ENCODE data around the gene FBXO9.

FBXO9 gene

GRCh38 chr6:53130569-53131290 is 65.5 kb downstream of the FBXO9 start:
- H3K4me3 ChIP-seq (ENCODE audit: low read depth, low read length), result no peak overlapping the region
- no peaks in the 10 kb centered on the region for H3K79me2 ChIP-seq (ENCODE audit: control insufficient read depth, insufficient read depth, low read length, unreplicated experiment)
- no peak overlapping the region for H3K27ac ChIP-seq (ENCODE audit: low read depth, low read length)
- H3K4me1 ChIP-seq (ENCODE audit: control insufficient read depth, insufficient read depth, low read length, unreplicated experiment), result no peaks in the 10 kb centered on the region
- H2AFZ ChIP-seq (ENCODE audit: low read length, unreplicated experiment), result no peak overlapping the region
- H3K36me3 ChIP-seq (ENCODE audit: insufficient read depth, low read length), result no peaks in the 10 kb centered on the region
- peaks cover 57% of the 10 kb centered on the region for H3K27me3 ChIP-seq (ENCODE audit: insufficient read depth, low read length)

- Histone ChIP-seq H3K27ac (ENCODE audit: low read depth, low read length) (no peak overlapping the region), H3K27me3 (ENCODE audit: insufficient read depth, low read length) (peaks cover 36% of the 10 kb centered on the region), H3K4me1 (ENCODE audit: control insufficient read depth, insufficient read depth, low read length, unreplicated experiment) (no peaks in the 10 kb centered on the region), H3K36me3 (ENCODE audit: insufficient read depth, low read length) (no peaks in the 10 kb centered on the region), H3K4me3 (ENCODE audit: low read depth, low read length) (no peak overlapping the region), H2AFZ (ENCODE audit: low read length, unreplicated experiment) (no peak overlapping the region), H3K79me2 (ENCODE audit: control insufficient read depth, insufficient read depth, low read length, unreplicated experiment) (no peaks in the 10 kb centered on the region)
Measured at GRCh38 chr6:53133961-53134360, 68.8 kb downstream of the FBXO9 start.

- Histone ChIP-seq H3K27me3 (ENCODE audit: insufficient read depth, low read length) (peaks cover 28% of the 10 kb centered on the region), H3K4me1 (ENCODE audit: control insufficient read depth, insufficient read depth, low read length, unreplicated experiment) (no peaks in the 10 kb centered on the region), H3K4me3 (ENCODE audit: low read depth, low read length) (no peak overlapping the region), H3K79me2 (ENCODE audit: control insufficient read depth, insufficient read depth, low read length, unreplicated experiment) (no peaks in the 10 kb centered on the region), H3K36me3 (ENCODE audit: insufficient read depth, low read length) (no peaks in the 10 kb centered on the region), H3K27ac (ENCODE audit: low read depth, low read length) (no peak overlapping the region), H2AFZ (ENCODE audit: low read length, unreplicated experiment) (no peak overlapping the region)
Measured at GRCh38 chr6:53134601-53135235, 69.5 kb downstream of the FBXO9 start.

GRCh38 chr6:53136000-53136609 is 70.9 kb downstream of the FBXO9 start:
- H3K36me3 ChIP-seq (ENCODE audit: insufficient read depth, low read length), result no peaks in the 10 kb centered on the region
- H3K27ac ChIP-seq (ENCODE audit: low read depth, low read length), result no peak overlapping the region
- H3K4me1 ChIP-seq (ENCODE audit: control insufficient read depth, insufficient read depth, low read length, unreplicated experiment), result no peaks in the 10 kb centered on the region
- H3K27me3 ChIP-seq (ENCODE audit: insufficient read depth, low read length), result peaks cover 23% of the 10 kb centered on the region
- H3K79me2 ChIP-seq (ENCODE audit: control insufficient read depth, insufficient read depth, low read length, unreplicated experiment), result no peaks in the 10 kb centered on the region
- no peak overlapping the region for H3K4me3 ChIP-seq (ENCODE audit: low read depth, low read length)
- H2AFZ ChIP-seq (ENCODE audit: low read length, unreplicated experiment), result no peak overlapping the region

- Histone ChIP-seq H3K4me3 (ENCODE audit: low read depth, low read length) (no peak overlapping the region), H3K27me3 (ENCODE audit: insufficient read depth, low read length) (peaks cover 30% of the 10 kb centered on the region), H3K27ac (ENCODE audit: low read depth, low read length) (no peak overlapping the region), H2AFZ (ENCODE audit: low read length, unreplicated experiment) (no peak overlapping the region), H3K79me2 (ENCODE audit: control insufficient read depth, insufficient read depth, low read length, unreplicated experiment) (no peaks in the 10 kb centered on the region), H3K36me3 (ENCODE audit: insufficient read depth, low read length) (no peaks in the 10 kb centered on the region), H3K4me1 (ENCODE audit: control insufficient read depth, insufficient read depth, low read length, unreplicated experiment) (no peaks in the 10 kb centered on the region)
Measured at GRCh38 chr6:53139841-53140413, 74.7 kb downstream of the FBXO9 start.

GRCh38 chr6:53142810-53143209 is 77.6 kb downstream of the FBXO9 start:
- Histone ChIP-seq H3K4me1 (ENCODE audit: control insufficient read depth, insufficient read depth, low read length, unreplicated experiment) (no peaks in the 10 kb centered on the region), H3K79me2 (ENCODE audit: control insufficient read depth, insufficient read depth, low read length, unreplicated experiment) (no peaks in the 10 kb centered on the region), H3K27ac (ENCODE audit: low read depth, low read length) (no peak overlapping the region), H3K27me3 (ENCODE audit: insufficient read depth, low read length) (peaks cover 30% of the 10 kb centered on the region), H2AFZ (ENCODE audit: low read length, unreplicated experiment) (no peak overlapping the region), H3K4me3 (ENCODE audit: low read depth, low read length) (no peak overlapping the region), H3K36me3 (ENCODE audit: insufficient read depth, low read length) (no peaks in the 10 kb centered on the region)

- Histone ChIP-seq H3K79me2 (ENCODE audit: control insufficient read depth, insufficient read depth, low read length, unreplicated experiment) (no peaks in the 10 kb centered on the region), H3K4me1 (ENCODE audit: control insufficient read depth, insufficient read depth, low read length, unreplicated experiment) (no peaks in the 10 kb centered on the region), H3K4me3 (ENCODE audit: low read depth, low read length) (no peak overlapping the region), H3K27ac (ENCODE audit: low read depth, low read length) (no peak overlapping the region), H3K27me3 (ENCODE audit: insufficient read depth, low read length) (peaks cover 30% of the 10 kb centered on the region), H2AFZ (ENCODE audit: low read length, unreplicated experiment) (no peak overlapping the region), H3K36me3 (ENCODE audit: insufficient read depth, low read length) (no peaks in the 10 kb centered on the region)
Measured at GRCh38 chr6:53143710-53144109, 78.5 kb downstream of the FBXO9 start.

- Histone ChIP-seq H3K79me2 (ENCODE audit: control insufficient read depth, insufficient read depth, low read length, unreplicated experiment) (no peaks in the 10 kb centered on the region), H3K27ac (ENCODE audit: low read depth, low read length) (no peak overlapping the region), H3K4me3 (ENCODE audit: low read depth, low read length) (no peak overlapping the region), H3K27me3 (ENCODE audit: insufficient read depth, low read length) (peaks cover 30% of the 10 kb centered on the region), H2AFZ (ENCODE audit: low read length, unreplicated experiment) (no peak overlapping the region), H3K36me3 (ENCODE audit: insufficient read depth, low read length) (no peaks in the 10 kb centered on the region), H3K4me1 (ENCODE audit: control insufficient read depth, insufficient read depth, low read length, unreplicated experiment) (no peaks in the 10 kb centered on the region)
Measured at GRCh38 chr6:53144802-53145201, 79.6 kb downstream of the FBXO9 start.

- no peak within 1 kb of the TSS for H3K4me3 ChIP-seq (ENCODE audit: low read depth, low read length)
- no peaks in the 10 kb centered on the region for H3K4me1 ChIP-seq (ENCODE audit: control insufficient read depth, insufficient read depth, low read length, unreplicated experiment)
- peaks cover 12% of the 10 kb centered on the region; the same call in 1 of the 2 replicates for H3K27me3 ChIP-seq (ENCODE audit: insufficient read depth, low read length)
- H2AFZ ChIP-seq (ENCODE audit: low read length, unreplicated experiment), result no peak within 1 kb of the TSS
- no peak within 1 kb of the TSS for H3K27ac ChIP-seq (ENCODE audit: low read depth, low read length)
- no peaks in the 10 kb centered on the region for H3K79me2 ChIP-seq (ENCODE audit: control insufficient read depth, insufficient read depth, low read length, unreplicated experiment)
- H3K36me3 ChIP-seq (ENCODE audit: insufficient read depth, low read length), result no peaks in the 10 kb centered on the region
Measured at GRCh38 chr6:53148684-53149083, 83.5 kb downstream of the FBXO9 start, which contains the start of gene GCM1. TSS of gene GCM1 (minus strand) at chr6:53148841. CDS start at chr6:53145632, 3,209 bp downstream.
